Lung (tissue), 12 donors: ENCODE data around the gene PRKCQ. TPM values are rescaled to one million over a fixed set of nuclear protein-coding genes. Genes with fewer than 3 reads are reported as not detected.

Experiments used
- ATAC-seq: fragments of 200-7000 bp; cut with Tn5 transposase; one replicate; pipeline ENCODE4 v1.9.1; 2020; ENCODE audit warnings: moderate number of reproducible peaks; ENCODE audit not compliant: insufficient read depth, low FRiP score
- DNase-seq, 3 donors: peaks; one replicate each; pipeline ENCODE4 v3.0.0-alpha.2; 2013 to 2017
- H3K27ac ChIP-seq, 2 donors: one replicate each; pipeline ENCODE4 v1.5.1; 2013; ENCODE audit warnings: mild to moderate bottlenecking in 2 of 2, moderate library complexity in 2 of 2, control low read depth in 1 of 2, inconsistent platforms in 1 of 2, low read depth in 1 of 2, low read length in 1 of 2
- H3K27me3 ChIP-seq, 3 donors: one replicate each; pipeline ENCODE4 v1.5.1; 2013; ENCODE audit warnings: low read length in 2 of 3; ENCODE audit not compliant: control insufficient read depth in 3 of 3, insufficient read depth in 3 of 3
- H3K36me3 ChIP-seq, 4 donors: one replicate each; pipeline ENCODE4 v1.5.1; 2013; ENCODE audit warnings: low read length in 4 of 4, mild to moderate bottlenecking in 1 of 4, moderate library complexity in 1 of 4; ENCODE audit not compliant: control insufficient read depth in 4 of 4, insufficient read depth in 4 of 4
- H3K4me1 ChIP-seq, 5 donors: one replicate each; pipeline ENCODE4 v1.5.1; 2013; ENCODE audit warnings: low read length in 5 of 5, mild to moderate bottlenecking in 2 of 5, moderate library complexity in 1 of 5; ENCODE audit not compliant: control insufficient read depth in 5 of 5, insufficient read depth in 5 of 5
- H3K4me3 ChIP-seq: one replicate; pipeline ENCODE4 v1.5.1; 2013; ENCODE audit warnings: mild to moderate bottlenecking, control low read depth, moderate library complexity
- H3K9ac ChIP-seq, 2 donors: one replicate each; pipeline ENCODE4 v1.5.1; 2013; ENCODE audit warnings: low read length in 2 of 2, control low read depth in 1 of 2; ENCODE audit not compliant: insufficient read depth in 1 of 2
- H3K9me3 ChIP-seq, 4 donors: one replicate each; pipeline ENCODE4 v1.5.1; 2013; ENCODE audit warnings: low read length in 3 of 4, mild to moderate bottlenecking in 1 of 4, moderate library complexity in 1 of 4; ENCODE audit not compliant: control insufficient read depth in 4 of 4, insufficient read depth in 3 of 4
- WGBS, 2 donors: extraction: QIAGEN DNeasy Blood & Tissue Kit; methylation state at CpG; one replicate each; pipeline ENCODE4 v1.1.7; 2013; 5-methylcytosine and 5-hydroxymethylcytosine counted together
- polyA plus RNA-seq, 2 donors: library from polyadenylated mRNA; stranded (reverse); fragments of 200-250 nt; gene quantifications; one replicate each; pipeline ENCODE4 v1.2.1, GENCODE V29; 2013
- total RNA-seq, 2 donors: library from RNA; depleted of rRNA in 1 of 2; stranded (reverse); fragments of >200 nt in 1 of 2; gene quantifications; one replicate each; pipeline ENCODE4 v1.2.1, GENCODE V29; 2014 to 2021
- TF ChIP-seq, protein P1 (sequence below): IDR thresholded peaks from 2 replicates; pipeline ENCODE4 v1.5.1; 2012; ENCODE audit warnings: mild to moderate bottlenecking; ENCODE audit errors: control extremely low read depth, extremely low read depth
- donor health status: control.
- donor health status: control.
- donor health status: Bipolar disorder and iron deficiency.
- donor health status: healthy.
- donor health status: DM: yes; HTN: yes; CAD: no.

Gene PRKCQ
- total and polyA plus RNA-seq, 4 donors, result 2.8 to 9.1 (median 7.2) TPM

GRCh38 chr10:6406220-6407033 lies 173.6 kb downstream of the PRKCQ start:
- no peaks in the 10 kb centered on the region for H3K27me3 ChIP-seq
- H3K4me1 ChIP-seq, result peaks cover 0 to 33% (median 0%) of the 10 kb centered on the region in 5 donors
- peaks cover 0 to 3% (median 0%) of the 10 kb centered on the region in 4 donors for H3K9me3 ChIP-seq
- no peak overlapping the region for H3K27ac ChIP-seq
- 63% methylated on average over 10 of the region's 10 CpGs for WGBS, 2 donors
- H3K36me3 ChIP-seq, result no peaks in the 10 kb centered on the region
- TF ChIP-seq, protein P1, sequence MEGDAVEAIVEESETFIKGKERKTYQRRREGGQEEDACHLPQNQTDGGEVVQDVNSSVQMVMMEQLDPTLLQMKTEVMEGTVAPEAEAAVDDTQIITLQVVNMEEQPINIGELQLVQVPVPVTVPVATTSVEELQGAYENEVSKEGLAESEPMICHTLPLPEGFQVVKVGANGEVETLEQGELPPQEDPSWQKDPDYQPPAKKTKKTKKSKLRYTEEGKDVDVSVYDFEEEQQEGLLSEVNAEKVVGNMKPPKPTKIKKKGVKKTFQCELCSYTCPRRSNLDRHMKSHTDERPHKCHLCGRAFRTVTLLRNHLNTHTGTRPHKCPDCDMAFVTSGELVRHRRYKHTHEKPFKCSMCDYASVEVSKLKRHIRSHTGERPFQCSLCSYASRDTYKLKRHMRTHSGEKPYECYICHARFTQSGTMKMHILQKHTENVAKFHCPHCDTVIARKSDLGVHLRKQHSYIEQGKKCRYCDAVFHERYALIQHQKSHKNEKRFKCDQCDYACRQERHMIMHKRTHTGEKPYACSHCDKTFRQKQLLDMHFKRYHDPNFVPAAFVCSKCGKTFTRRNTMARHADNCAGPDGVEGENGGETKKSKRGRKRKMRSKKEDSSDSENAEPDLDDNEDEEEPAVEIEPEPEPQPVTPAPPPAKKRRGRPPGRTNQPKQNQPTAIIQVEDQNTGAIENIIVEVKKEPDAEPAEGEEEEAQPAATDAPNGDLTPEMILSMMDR, result no peak
- H3K4me3 ChIP-seq, result no peak overlapping the region
- DNase-seq (peak in 1 of 3 donors; percentile 42), ATAC-seq (no peak)
- H3K9ac ChIP-seq, result no peak overlapping the region

DNA sequence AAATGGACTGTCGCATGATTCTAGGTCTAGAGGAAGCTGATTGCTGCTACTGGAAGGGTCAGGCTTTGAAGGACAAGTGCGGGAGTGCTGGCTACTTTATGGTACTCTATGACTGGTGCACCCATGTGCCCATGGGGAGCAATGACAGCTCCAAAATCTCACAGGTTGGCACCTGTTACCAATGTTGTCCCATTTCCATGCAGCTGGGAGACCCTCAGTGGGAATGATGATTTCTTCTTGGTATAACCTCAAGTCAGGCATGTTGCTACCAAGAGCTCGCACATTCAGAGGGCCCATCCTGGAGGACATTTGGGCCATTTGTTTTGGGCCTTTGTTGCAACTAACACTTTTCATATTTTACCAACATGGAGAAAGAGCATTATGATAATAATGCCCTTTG lies 174.4 kb downstream of the PRKCQ start:
- WGBS, 2 donors, result 90 to 92% methylated on average over 3 of the region's 3 CpGs
- no peak overlapping the region for H3K9ac ChIP-seq
- peaks cover 0 to 27% (median 0%) of the 10 kb centered on the region in 5 donors for H3K4me1 ChIP-seq
- H3K9me3 ChIP-seq, result peaks cover 0 to 3% (median 0%) of the 10 kb centered on the region in 4 donors
- H3K36me3 ChIP-seq, result no peaks in the 10 kb centered on the region
- no peak for DNase-seq
- no peaks in the 10 kb centered on the region for H3K27me3 ChIP-seq
- H3K27ac ChIP-seq, result no peak overlapping the region
- no peak overlapping the region for H3K4me3 ChIP-seq
- no peak for ATAC-seq
- TF ChIP-seq, protein P1, result no peak

DNA sequence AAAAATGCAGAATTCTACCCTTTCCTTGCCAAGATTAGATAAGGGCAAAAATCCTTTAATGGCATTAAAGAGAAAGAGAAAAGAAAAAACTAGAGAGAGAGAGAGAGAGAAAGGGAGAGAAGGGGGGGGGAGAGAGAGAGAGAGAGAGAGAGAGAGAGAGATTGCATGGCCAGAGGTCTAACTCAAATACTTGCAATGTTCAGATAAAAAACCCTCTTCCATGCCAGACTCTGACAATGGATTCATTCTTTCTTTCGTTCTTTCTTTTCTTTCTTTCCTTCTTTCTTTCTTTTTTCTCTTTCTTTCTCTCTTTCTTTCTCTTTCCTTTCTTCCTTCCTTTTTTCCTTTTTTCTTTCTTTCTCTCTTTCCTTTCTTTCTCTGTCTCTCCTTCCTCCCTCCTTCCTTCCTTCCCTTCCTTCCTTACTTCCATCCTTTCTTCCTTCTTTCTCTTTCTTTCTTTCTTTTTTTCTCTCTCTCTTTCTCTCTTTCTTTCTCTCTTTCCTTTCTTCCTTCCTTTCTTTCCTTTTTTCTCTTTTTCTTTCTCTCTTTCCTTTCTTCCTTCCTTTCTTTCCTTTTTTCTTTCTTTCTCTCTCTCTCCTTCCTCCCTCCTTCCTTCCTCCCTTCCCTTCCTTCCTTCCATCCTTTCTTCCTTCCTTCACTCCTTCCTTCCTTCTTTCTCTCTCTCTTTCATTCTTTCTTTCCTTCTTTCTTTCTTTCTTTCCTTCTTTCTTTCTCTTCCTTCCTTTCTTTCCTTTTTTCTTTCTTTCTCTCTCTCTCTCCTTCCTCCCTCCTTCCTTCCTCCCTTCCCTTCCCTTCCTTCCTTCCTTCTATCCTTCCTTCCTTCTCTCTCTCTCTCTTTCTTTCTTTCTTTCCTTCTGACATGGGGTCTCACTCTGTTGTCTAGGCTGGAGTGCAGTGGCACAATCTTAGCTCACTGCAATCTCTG lies 175.7 kb downstream of the PRKCQ start:
- Histone ChIP-seq H3K27me3 (no peaks in the 10 kb centered on the region), H3K4me1 (peaks cover 0 to 16% (median 3%) of the 10 kb centered on the region in 5 donors), H3K36me3 (no peaks in the 10 kb centered on the region), H3K9ac (no peak overlapping the region), H3K27ac (no peak overlapping the region), H3K9me3 (peaks cover 0 to 3% (median 0%) of the 10 kb centered on the region in 4 donors), H3K4me3 (no peak overlapping the region)
- WGBS, 2 donors, result 88 to 90% methylated on average over 1 of the region's 1 CpG
- TF ChIP-seq, protein P1, result no peak
- DNase-seq, result no peak
- no peak for ATAC-seq
